ENCODE data around the gene ARID3B.

The ARID3B gene

DNA sequence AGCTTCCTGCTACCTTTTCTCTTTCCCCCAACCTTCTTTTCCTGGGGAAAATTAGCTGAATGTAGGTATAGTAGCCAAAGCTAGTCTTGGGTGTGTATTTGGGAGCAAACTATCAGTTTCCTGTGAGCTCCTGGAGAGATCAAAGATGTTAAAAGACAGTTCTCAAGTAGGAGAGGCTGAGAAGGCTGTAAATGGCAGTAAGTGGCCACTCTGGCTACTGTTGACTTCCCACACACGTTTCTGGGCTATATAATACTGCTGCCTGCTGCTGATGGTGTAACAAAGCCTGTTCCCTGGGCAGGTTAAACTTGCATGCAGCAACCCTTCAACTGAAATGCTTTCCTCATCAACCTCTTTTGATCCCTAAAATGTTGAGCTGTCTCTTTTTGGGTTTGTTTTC lies 27.6 kb downstream of the ARID3B start:
- DNase-seq (ENCODE audit: low read depth in 1 of 2, low spot score in 1 of 2) = no peak
- no peaks in the 10 kb centered on the region for H3K27me3 ChIP-seq (ENCODE audit: insufficient read depth, poor library complexity, severe bottlenecking)

DNA sequence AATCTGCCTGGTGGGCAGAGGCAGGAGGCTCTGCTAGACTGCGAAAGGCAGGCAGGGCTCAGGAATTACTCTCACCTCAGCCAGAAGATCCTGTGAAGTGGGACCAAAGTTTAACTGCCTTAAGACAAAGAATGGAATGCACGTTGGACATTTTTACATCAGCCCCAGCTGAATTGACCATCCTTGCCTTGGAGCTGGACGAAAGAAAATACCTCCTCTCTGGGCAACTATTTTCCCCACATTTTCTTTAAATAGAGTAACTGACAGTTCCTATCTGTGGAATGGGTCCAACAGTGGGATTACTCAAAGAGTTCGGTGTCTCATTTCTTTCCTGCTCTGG lies 28.7 kb downstream of the ARID3B start:
- Histone ChIP-seq H3K27ac (replicated peaks) (no peak overlapping the region), H3K4me3 (replicated peaks; ENCODE audit: insufficient read depth, low read length) (no peak overlapping the region), H3K27me3 (ENCODE audit: insufficient read depth, poor library complexity, severe bottlenecking) (no peaks in the 10 kb centered on the region)
- TF ChIP-seq, protein P1, sequence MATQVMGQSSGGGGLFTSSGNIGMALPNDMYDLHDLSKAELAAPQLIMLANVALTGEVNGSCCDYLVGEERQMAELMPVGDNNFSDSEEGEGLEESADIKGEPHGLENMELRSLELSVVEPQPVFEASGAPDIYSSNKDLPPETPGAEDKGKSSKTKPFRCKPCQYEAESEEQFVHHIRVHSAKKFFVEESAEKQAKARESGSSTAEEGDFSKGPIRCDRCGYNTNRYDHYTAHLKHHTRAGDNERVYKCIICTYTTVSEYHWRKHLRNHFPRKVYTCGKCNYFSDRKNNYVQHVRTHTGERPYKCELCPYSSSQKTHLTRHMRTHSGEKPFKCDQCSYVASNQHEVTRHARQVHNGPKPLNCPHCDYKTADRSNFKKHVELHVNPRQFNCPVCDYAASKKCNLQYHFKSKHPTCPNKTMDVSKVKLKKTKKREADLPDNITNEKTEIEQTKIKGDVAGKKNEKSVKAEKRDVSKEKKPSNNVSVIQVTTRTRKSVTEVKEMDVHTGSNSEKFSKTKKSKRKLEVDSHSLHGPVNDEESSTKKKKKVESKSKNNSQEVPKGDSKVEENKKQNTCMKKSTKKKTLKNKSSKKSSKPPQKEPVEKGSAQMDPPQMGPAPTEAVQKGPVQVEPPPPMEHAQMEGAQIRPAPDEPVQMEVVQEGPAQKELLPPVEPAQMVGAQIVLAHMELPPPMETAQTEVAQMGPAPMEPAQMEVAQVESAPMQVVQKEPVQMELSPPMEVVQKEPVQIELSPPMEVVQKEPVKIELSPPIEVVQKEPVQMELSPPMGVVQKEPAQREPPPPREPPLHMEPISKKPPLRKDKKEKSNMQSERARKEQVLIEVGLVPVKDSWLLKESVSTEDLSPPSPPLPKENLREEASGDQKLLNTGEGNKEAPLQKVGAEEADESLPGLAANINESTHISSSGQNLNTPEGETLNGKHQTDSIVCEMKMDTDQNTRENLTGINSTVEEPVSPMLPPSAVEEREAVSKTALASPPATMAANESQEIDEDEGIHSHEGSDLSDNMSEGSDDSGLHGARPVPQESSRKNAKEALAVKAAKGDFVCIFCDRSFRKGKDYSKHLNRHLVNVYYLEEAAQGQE (IDR thresholded peaks at IDR 0.05; ENCODE audit: insufficient replicate concordance, low read depth) = no peak
- no peak for TF ChIP-seq GABPA (IDR thresholded peaks at IDR 0.05; ENCODE audit: low read depth)
- TF ChIP-seq, protein P2, sequence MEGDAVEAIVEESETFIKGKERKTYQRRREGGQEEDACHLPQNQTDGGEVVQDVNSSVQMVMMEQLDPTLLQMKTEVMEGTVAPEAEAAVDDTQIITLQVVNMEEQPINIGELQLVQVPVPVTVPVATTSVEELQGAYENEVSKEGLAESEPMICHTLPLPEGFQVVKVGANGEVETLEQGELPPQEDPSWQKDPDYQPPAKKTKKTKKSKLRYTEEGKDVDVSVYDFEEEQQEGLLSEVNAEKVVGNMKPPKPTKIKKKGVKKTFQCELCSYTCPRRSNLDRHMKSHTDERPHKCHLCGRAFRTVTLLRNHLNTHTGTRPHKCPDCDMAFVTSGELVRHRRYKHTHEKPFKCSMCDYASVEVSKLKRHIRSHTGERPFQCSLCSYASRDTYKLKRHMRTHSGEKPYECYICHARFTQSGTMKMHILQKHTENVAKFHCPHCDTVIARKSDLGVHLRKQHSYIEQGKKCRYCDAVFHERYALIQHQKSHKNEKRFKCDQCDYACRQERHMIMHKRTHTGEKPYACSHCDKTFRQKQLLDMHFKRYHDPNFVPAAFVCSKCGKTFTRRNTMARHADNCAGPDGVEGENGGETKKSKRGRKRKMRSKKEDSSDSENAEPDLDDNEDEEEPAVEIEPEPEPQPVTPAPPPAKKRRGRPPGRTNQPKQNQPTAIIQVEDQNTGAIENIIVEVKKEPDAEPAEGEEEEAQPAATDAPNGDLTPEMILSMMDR (IDR thresholded peaks at IDR 0.05; ENCODE audit: insufficient read depth, low read length) = no peak
- TF ChIP-seq POLR2AphosphoS5 (IDR thresholded peaks at IDR 0.05; ENCODE audit: low read depth) = no peak
- no peak for DNase-seq (ENCODE audit: low read depth in 1 of 2, low spot score in 1 of 2)

More for the DNA sequence above, 27.6 kb downstream of the ARID3B start:
- Histone ChIP-seq H3K27ac (replicated peaks) (no peak overlapping the region), H3K4me3 (replicated peaks; ENCODE audit: insufficient read depth, low read length) (no peak overlapping the region)
- TF ChIP-seq GABPA (IDR thresholded peaks at IDR 0.05; ENCODE audit: low read depth) (no peak), POLR2AphosphoS5 (IDR thresholded peaks at IDR 0.05; ENCODE audit: low read depth) (no peak), SPI1 (IDR thresholded peaks at IDR 0.05; ENCODE audit: borderline replicate concordance, low read depth) (no peak)
- TF ChIP-seq, protein P2 (IDR thresholded peaks at IDR 0.05; ENCODE audit: insufficient read depth, low read length) = no peak
- TF ChIP-seq, protein P1 (IDR thresholded peaks at IDR 0.05; ENCODE audit: insufficient replicate concordance, low read depth) = no peak

DNA sequence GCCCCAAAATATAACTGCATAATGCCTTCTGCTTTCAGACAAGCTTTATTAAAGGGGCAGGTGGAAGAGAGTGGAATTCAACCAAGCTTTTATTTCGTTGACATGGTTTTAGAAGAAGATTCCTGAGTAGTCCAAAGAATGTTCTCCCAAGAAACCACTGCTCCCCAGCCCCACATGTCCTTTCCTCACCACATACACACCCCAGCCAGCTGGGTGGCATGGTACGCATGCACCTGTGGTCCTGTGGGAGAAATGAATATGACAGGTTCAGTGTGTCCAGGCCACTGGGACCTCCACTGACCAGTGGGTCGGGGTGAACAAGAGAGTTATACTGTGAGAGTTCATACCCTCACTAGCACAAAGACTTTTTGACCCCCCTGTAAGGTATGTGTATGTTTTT lies 30.2 kb downstream of the ARID3B start:
- DNase-seq (ENCODE audit: low read depth in 1 of 2, low spot score in 1 of 2) = no peak
- TF ChIP-seq, protein P1 (IDR thresholded peaks at IDR 0.05; ENCODE audit: insufficient replicate concordance, low read depth) = no peak
- Histone ChIP-seq H3K4me3 (replicated peaks; ENCODE audit: insufficient read depth, low read length) (no peak overlapping the region), H3K27me3 (ENCODE audit: insufficient read depth, poor library complexity, severe bottlenecking) (no peaks in the 10 kb centered on the region), H3K27ac (replicated peaks) (no peak overlapping the region)

DNA sequence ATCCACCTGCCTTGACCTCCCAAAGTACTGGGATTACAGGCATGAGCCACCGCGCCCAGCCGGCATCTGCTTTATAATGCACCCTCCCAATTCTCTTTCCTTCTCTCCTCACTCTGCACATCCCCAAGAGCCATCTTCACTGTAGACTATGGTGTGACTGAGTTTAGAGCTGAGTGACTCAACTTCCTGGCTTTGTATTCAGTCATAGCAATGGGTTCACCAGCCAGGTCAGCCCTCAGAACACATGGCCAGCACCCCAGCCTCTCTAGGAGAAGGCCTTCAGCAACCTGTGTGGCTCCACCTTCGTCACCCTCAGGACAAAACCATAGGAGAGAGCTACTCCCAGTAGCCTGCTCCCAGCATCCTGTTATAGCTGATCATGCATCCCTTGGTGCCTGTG lies 33.0 kb downstream of the ARID3B start:
- Histone ChIP-seq H3K4me3 (replicated peaks; ENCODE audit: insufficient read depth, low read length) (no peak overlapping the region), H3K27me3 (ENCODE audit: insufficient read depth, poor library complexity, severe bottlenecking) (no peaks in the 10 kb centered on the region), H3K27ac (replicated peaks) (no peak overlapping the region)
- no peak for DNase-seq (ENCODE audit: low read depth in 1 of 2, low spot score in 1 of 2)
- no peak for TF ChIP-seq SPI1 (IDR thresholded peaks at IDR 0.05; ENCODE audit: borderline replicate concordance, low read depth)

All from HL-60 (cell line).